Measurements from ENCODE around the gene HAPLN1. TPM values are rescaled to one million over a fixed set of nuclear protein-coding genes. Genes with fewer than 3 reads are reported as not detected.

The HAPLN1 gene
- polyA plus RNA-seq, 1 of the 3 experiments (the other 2 are of a cell fraction): 0.30 TPM

GRCh38 chr5:83653669-83654068 lies 67.0 kb downstream of the HAPLN1 start:
- no peak for TF ChIP-seq CHD2 (IDR thresholded peaks at IDR 0.05; ENCODE audit: low read length, partially characterized antibody)
- TF ChIP-seq TAF1 (IDR thresholded peaks at IDR 0.05; ENCODE audit: borderline replicate concordance, low read depth, low read length): no peak
- no peak for TF ChIP-seq JUND (IDR thresholded peaks at IDR 0.05)
- TF ChIP-seq MEF2A (IDR thresholded peaks at IDR 0.05; ENCODE audit: borderline replicate concordance, low read depth): no peak
- TF ChIP-seq GABPA (IDR thresholded peaks at IDR 0.05; ENCODE audit: low read depth): no peak
- no peak for TF ChIP-seq SIN3A (IDR thresholded peaks at IDR 0.05; ENCODE audit: borderline replicate concordance, low read depth, low read length)
- no peak for TF ChIP-seq NRF1 (IDR thresholded peaks at IDR 0.05; ENCODE audit: low read depth, low read length)
- TF ChIP-seq MXI1 (IDR thresholded peaks at IDR 0.05; ENCODE audit: low read depth, low read length): no peak
- TF ChIP-seq EZH2phosphoT487 (IDR thresholded peaks at IDR 0.05; ENCODE audit: borderline replicate concordance, low read depth): no peak
- TF ChIP-seq NFIC (IDR thresholded peaks at IDR 0.05; ENCODE audit: borderline replicate concordance): no peak
- TF ChIP-seq CTCF (IDR thresholded peaks at IDR 0.05): no peak
- no peak for TF ChIP-seq TEAD4 (IDR thresholded peaks at IDR 0.05; ENCODE audit: borderline replicate concordance, insufficient read depth)
- no peaks in the 10 kb centered on the region for H3K9me3 ChIP-seq

GRCh38 chr5:83645936-83646335 lies 74.7 kb downstream of the HAPLN1 start:
- H3K9me2 ChIP-seq: no peaks in the 10 kb centered on the region
- no peak for DNase-seq
- H3K36me3 ChIP-seq (replicated peaks in 1 of 2; ENCODE audit: control insufficient read depth in 1 of 2, insufficient read depth in 2 of 2, low read length in 1 of 2): no peaks in the 10 kb centered on the region
- ChIA-PET POLR2A (no interaction called here), CTCF (interaction anchor here (1.1 kb wide), 1 partner anchor 1004 kb away, joined by 4 read pairs; no protein-coding TSS in a partner anchor)
- WGBS (ENCODE audit: low lambda C conversion rate): 8% methylated on average over 1 of the region's 1 CpG
- no peak overlapping the region for H3K9ac ChIP-seq
- H3K79me2 ChIP-seq (ENCODE audit: insufficient read depth): no peaks in the 10 kb centered on the region
- no peak overlapping the region for H3K27ac ChIP-seq (ENCODE audit: low read depth in 2 of 2, low read length in 1 of 2)
- no peaks in the 10 kb centered on the region for H3K4me1 ChIP-seq (ENCODE audit: control insufficient read depth in 1 of 2, insufficient read depth in 2 of 2, low read depth in 1 of 2, low read length in 1 of 2)
- H3K27me3 ChIP-seq (ENCODE audit: insufficient read depth): no peaks in the 10 kb centered on the region; the same call in 1 of the 2 replicates
- H2AFZ ChIP-seq (ENCODE audit: low read depth): no peak overlapping the region
- H3K9me3 ChIP-seq: no peaks in the 10 kb centered on the region
- TF ChIP-seq PBX3 (IDR thresholded peaks at IDR 0.05) (no peak), RXRA (IDR thresholded peaks at IDR 0.05; ENCODE audit: borderline replicate concordance, low read depth) (no peak), MAX (IDR thresholded peaks at IDR 0.05; ENCODE audit: low read depth) (no peak), GATA2 (CRISPR knock-in tag; IDR thresholded peaks at IDR 0.05) (no peak), TAF1 (IDR thresholded peaks at IDR 0.05; ENCODE audit: borderline replicate concordance, low read depth, low read length) (no peak), GABPA (IDR thresholded peaks at IDR 0.05; ENCODE audit: low read depth) (no peak), NRF1 (IDR thresholded peaks at IDR 0.05; ENCODE audit: low read depth, low read length) (no peak), FOSL2 (IDR thresholded peaks at IDR 0.05; ENCODE audit: borderline replicate concordance, low read depth) (no peak), MXI1 (IDR thresholded peaks at IDR 0.05; ENCODE audit: low read depth, low read length) (no peak), EZH2phosphoT487 (IDR thresholded peaks at IDR 0.05; ENCODE audit: borderline replicate concordance, low read depth) (no peak)
- H4K20me1 ChIP-seq (ENCODE audit: insufficient read depth): no peaks in the 10 kb centered on the region
- H3K4me3 ChIP-seq (ENCODE audit: low read depth in 2 of 2, low read length in 1 of 2): no peak overlapping the region
- no peak overlapping the region for H3K4me2 ChIP-seq
- no peaks in the 10 kb centered on the region for H3F3A ChIP-seq (replicated peaks; ENCODE audit: insufficient read depth)

More at GRCh38 chr5:83653669-83654068, 67.0 kb downstream of the HAPLN1 start:
- Histone ChIP-seq H3K4me1 (ENCODE audit: control insufficient read depth in 1 of 2, insufficient read depth in 2 of 2, low read depth in 1 of 2, low read length in 1 of 2) (no peaks in the 10 kb centered on the region), H3K9me2 (no peaks in the 10 kb centered on the region), H3K27ac (ENCODE audit: low read depth in 2 of 2, low read length in 1 of 2) (no peak overlapping the region), H3K4me2 (no peak overlapping the region), H3K79me2 (ENCODE audit: insufficient read depth) (no peaks in the 10 kb centered on the region), H3F3A (replicated peaks; ENCODE audit: insufficient read depth) (no peaks in the 10 kb centered on the region), H3K27me3 (ENCODE audit: insufficient read depth) (no peaks in the 10 kb centered on the region), H3K9ac (no peak overlapping the region), H3K4me3 (ENCODE audit: low read depth in 2 of 2, low read length in 1 of 2) (no peak overlapping the region), H3K36me3 (replicated peaks in 1 of 2; ENCODE audit: control insufficient read depth in 1 of 2, insufficient read depth in 2 of 2, low read length in 1 of 2) (no peaks in the 10 kb centered on the region), H4K20me1 (ENCODE audit: insufficient read depth) (no peaks in the 10 kb centered on the region), H2AFZ (ENCODE audit: low read depth) (no peak overlapping the region)
- DNase-seq: no peak
- ChIA-PET POLR2A (no interaction called here), CTCF (interaction anchor here (1.1 kb wide), 1 partner anchor 58 kb away, joined by 4 read pairs; no protein-coding TSS in a partner anchor)
- WGBS (ENCODE audit: low lambda C conversion rate): 53% methylated on average over 2 of the region's 2 CpGs

All from SK-N-SH (cell line).